Muscle of arm (tissue), 12 donors: ENCODE results near the gene CRYBG1. TPM values are rescaled to one million over a fixed set of nuclear protein-coding genes. Genes with fewer than 3 reads are reported as not detected.
"Not testable (repeated sequence)": the region's sequence is repeated elsewhere in the genome, so short reads cannot be mapped to it uniquely, and the experiment has no call there.

ENCODE experiments used
- DNase-seq: peaks from one replicate; pipeline ENCODE4 v3.0.0-alpha.2; 2013
- polyA plus RNA-seq, 12 donors: library from polyadenylated mRNA; unstranded; fragments of 120-200 nt; gene quantifications; one replicate each; pipeline ENCODE4 v1.2.1, GENCODE V29; 2013; ENCODE audit not compliant: insufficient read length in 12 of 12

CRYBG1 gene
- polyA plus RNA-seq, 12 donors = 2.1 to 14.0 (median 3.2) TPM; not detected in 1

GRCh38 chr6:106581468-106581867 lies 221.0 kb downstream of the CRYBG1 start:
- no peak for DNase-seq

- DNase-seq = no peak
Measured at GRCh38 chr6:106586815-106587415, 226.4 kb downstream of the CRYBG1 start.

DNA sequence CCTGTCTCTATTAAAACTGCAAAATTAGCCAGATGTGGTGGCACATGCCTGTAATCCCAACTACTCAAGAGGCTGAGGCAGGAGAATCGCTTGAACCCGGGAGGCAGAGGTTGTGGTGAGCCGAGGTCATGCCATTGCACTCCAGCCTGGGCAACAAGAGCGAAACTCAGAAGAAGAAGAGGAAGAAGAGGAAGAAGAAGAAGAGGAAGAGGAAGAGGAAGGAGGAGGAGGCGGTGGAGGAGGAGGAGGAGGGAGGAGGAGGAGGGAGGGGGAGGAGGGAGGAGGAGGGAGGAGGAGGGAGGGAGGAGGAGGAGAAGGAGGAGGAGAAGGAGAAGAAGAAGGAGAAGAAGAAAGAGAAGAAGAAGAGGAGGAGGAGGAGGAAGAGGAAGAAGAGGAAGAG lies 228.4 kb downstream of the CRYBG1 start:
- DNase-seq = not testable (repeated sequence)

DNA sequence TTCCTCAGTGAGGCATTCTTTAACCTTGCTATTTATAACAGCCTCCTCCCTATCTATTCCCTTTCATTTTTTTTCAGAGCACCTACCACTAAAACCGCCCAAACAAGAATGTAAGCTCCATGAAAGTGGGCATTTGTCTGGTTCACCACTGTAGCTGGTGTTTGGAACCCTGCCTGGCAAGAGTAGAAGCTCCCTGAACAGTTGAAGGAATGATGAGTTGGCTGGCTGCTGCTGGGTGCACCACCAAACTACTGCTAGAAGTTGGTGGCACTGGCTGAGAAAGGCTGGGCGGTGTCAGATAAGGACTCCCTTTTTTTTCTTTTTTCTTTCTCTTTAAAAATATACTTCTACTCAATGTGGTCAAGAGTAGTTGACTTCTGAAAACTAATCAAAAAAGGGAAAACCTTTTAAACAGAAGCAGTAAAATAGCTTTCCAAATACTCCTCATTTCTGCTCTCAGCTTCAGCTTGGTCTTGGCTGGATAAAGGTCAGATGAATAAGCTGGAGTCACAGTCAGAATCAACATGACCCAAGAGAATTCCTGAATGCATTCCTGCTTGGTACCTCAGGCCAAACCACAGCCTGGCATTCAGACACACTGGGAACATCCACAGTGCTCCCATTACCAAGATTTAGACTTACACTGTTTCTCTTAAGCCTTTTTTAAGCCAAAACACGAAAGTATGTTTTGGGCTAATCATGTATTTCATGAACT lies 230.8 kb downstream of the CRYBG1 start:
- no peak for DNase-seq

DNA sequence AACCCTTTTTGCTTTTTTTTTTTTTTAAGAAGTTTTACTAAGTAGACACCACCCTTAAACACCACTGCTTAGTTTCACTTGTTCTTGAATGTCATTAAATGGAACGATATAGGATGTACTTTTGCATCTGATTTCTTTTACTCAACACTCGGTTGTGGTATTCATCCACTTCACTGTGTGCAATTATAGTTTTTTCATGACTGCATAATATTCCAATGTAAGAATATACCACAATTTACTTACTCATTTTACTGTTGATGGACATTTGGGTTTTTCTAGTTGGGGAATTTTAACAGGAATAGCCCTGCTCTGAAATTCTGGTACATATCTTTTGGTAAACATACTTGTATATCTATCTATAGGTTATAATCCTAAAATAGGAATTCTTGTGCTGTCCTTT lies 238.9 kb downstream of the CRYBG1 start:
- no peak for DNase-seq

DNA sequence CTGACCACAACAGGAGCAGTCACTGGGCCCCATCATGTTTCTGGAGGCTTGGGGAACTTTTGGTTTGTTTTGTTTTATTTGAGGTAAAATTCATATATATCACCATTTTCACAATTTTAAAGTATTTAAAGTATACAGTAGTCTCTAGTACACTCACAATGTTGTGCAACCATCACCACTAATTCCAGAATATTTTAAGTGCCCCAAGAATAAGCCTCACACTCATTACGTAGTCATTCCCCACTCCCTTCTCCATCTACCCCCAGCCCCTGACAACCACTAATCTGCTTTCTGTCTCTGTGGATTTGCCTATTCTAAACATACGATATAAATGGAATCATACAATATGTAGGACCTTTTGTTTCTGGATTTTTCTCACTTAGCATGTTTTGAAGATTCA lies 239.8 kb downstream of the CRYBG1 start:
- DNase-seq = no peak

DNA sequence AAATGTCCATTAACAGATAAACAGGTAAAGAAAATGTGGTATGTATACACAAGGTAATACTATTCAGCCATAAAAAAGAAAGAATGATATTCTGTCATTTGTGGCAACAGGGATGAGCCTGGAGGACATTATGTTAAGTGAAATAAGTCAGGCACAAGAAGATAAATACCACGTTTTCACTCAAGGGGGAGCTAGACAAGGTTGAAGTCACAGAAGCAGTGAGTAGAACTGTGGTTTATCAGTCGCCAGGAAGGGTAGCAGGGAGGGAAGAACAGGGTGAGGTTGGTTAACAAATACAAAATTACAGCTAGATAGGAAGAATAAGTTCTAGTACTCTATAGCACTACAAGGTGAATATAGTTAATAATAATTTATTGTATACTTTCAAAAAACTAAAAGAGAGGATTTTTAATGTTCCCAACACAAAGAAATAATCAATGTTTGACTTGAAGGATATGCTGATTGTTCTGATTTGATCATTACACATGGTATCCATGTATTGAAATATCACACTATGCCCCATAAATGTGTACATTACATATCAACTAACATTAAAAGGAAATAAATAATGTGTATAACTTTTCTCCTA lies 247.7 kb downstream of the CRYBG1 start:
- DNase-seq = peak; percentile 18

- peak; percentile 26 for DNase-seq
Measured at GRCh38 chr6:106609699-106610098, 249.2 kb downstream of the CRYBG1 start.

- DNase-seq = no peak
Measured at GRCh38 chr6:106611030-106611429, 250.5 kb downstream of the CRYBG1 start.

- DNase-seq = no peak
Measured at GRCh38 chr6:106612671-106613416, 252.3 kb downstream of the CRYBG1 start.

DNA sequence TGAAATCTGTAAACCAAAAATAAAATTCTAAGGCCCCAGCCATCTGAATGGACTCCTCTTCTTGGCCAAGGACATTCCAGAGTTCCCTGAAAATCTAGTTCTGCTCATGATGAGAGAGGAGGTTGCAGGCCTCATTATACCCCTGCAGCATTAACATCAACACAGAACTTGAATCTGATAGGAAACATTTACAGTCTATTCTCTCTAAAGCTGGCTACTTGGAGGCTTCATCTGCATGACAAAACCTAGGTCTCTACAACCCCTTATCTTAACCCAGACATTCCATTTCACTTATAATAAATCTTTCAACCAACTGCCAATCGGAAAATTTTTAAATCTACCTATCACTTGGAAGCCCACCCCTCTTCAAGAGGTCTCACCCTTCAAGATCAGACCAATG lies 253.1 kb downstream of the CRYBG1 start:
- no peak for DNase-seq

DNA sequence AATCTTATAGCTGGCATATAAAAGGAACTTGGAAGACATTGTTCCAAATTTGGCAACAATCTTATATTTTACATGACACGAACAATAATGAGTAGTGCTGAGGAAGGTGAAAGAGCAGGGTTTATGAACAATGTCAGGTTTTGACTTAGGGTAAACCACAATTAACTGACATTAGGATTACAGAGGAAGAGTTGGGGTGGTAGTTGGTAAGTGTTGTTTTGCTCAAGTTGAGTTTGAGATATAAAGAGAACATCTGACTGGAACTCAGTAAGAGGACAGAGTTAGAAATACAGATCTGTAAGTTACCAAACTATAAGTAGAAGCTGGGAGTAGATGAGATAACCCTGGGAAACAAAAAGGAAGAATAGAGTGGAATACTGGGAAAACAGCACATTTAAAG lies 253.6 kb downstream of the CRYBG1 start:
- DNase-seq = no peak

DNA sequence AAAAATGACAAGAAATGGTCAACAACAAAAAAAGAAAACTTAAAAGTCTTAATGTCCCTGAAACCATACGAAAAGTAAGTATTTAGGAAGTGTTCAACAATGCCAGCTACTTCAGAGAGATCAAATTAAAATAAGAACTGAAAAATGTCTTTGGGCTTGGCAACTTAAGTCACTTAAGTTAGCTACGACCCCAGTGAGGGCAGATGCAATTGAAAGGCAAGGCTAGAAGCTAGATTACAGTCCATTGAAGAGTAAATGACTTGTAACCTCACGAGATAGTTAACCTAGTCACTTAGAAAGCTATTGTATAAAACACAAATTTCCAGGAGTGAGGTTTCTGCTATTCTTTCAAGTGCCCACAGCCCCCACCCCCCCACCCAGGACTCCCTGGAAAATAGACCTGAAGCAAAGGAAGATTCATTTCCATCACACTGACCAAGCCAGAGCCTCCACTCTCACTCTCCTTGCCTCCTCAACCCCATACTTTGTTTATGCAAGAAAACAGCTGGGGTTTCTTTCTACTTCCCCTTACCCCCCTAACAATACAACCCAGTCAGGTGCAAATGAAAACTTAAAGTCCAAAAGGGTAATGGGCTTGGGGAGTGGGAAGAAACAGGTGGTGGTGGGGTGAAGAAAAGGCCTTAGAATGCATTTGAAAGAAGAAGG lies 254.2 kb downstream of the CRYBG1 start:
- DNase-seq = no peak

- DNase-seq = no peak
Measured at GRCh38 chr6:106617302-106617701, 256.8 kb downstream of the CRYBG1 start.

DNA sequence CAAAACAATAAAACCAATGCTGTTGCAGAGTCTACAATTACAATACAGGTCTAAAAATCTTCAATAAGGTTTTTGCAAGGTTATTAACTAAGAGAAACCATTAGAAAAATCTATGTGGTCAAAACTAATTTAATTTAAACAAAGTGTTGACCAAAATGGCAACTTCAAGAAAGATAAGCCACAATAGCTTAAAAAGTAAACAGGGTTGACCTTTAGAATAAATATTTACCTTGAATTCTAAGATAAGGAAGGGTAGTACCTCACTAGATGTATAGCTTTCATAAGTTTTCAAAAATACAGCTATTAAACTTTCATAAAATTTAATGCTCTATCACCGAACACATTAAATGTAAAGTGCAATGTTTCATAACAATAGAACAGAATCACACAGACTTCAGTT lies 257.3 kb downstream of the CRYBG1 start:
- no peak for DNase-seq

- DNase-seq = no peak
Measured at GRCh38 chr6:106618324-106618723, 257.8 kb downstream of the CRYBG1 start.

GRCh38 chr6:106619223-106619622 lies 258.7 kb downstream of the CRYBG1 start:
- DNase-seq = no peak

DNA sequence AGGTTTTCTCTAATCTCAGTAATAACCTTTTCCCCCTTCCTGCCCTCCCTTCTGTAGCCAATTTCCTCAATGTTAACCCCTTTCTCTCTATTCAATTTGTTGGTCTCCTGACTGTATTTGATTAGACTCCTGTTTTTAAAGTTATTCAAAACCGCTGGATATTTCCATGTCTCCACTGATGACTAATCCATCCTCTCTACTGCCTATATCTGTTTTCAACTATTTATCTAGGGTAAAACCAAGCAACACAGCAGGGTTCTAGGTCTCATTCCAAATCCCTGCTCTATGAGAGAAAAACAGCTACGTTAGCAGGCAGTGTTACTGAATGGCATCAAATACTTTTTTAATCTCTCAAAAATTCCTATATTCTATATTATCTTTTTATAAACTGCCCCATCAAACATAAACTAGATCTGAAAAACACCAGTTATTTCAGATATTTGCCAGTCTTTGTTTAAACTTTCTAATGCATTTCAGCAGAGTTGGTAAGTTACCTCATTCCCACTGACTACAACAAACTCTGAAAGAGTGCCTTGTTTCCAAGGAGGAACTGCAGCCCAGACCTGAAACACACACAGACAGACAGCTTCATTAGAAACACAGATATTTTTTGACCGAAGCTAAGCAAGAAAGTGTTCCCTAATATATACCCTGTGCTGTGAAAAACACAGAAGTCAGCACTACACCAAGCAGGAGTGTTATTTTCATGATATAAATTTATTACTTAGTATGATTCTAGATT lies 260.6 kb downstream of the CRYBG1 start:
- DNase-seq = no peak
